Measurements from ENCODE around the gene RABGAP1L. TPM values are rescaled to one million over a fixed set of nuclear protein-coding genes. Genes with fewer than 3 reads are reported as not detected.

The RABGAP1L gene
- total and polyA plus RNA-seq, 10 of the 15 experiments (the other 5 are each of a cell fraction or from before 2014, with no cell fraction given) = 5.8 to 194 (median 113) TPM

- RAD21 ChIA-PET (ENCODE audit: unreplicated experiment) = interaction anchor here (0.9 to 2.2 kb wide), 3 partner anchors 20 to 122 kb away, joined by 3 to 9 read pairs (median 3); partner anchors contain the start of gene MRPS14
- in situ Hi-C loops (cut with MboI) = no loop called here
- H3K4me3 ChIP-seq = peak overlapping the region; percentile 43; the same call in 1 of the 2 replicates
These were observed 844.2 kb downstream of the RABGAP1L start for GRCh38 chr1:175003521-175003920.

More at GRCh38 chr1:175003521-175003920, 844.2 kb downstream of the RABGAP1L start:
- CTCF ChIA-PET = interaction anchor here (0.6 to 1.8 kb wide), 5 partner anchors 12 to 713 kb away, joined by 3 to 7 read pairs (median 3); no protein-coding TSS in a partner anchor
- SMC1A ChIA-PET (ENCODE audit: uncharacterized antibody, unreplicated experiment) = interaction anchor here (0.7 to 3.5 kb wide), 9 partner anchors 9 to 130 kb away, joined by 3 to 19 read pairs (median 4); partner anchors contain the start of gene MRPS14
- WGBS (ENCODE audit: insufficient coverage, insufficient replicate concordance, low lambda C conversion rate, missing lambda C conversion rate) = 79% methylated on average over 2 of the region's 2 CpGs
- H4K20me1 ChIP-seq (ENCODE audit: control insufficient read depth, insufficient read depth) = no peaks in the 10 kb centered on the region
- H3K79me2 ChIP-seq (ENCODE audit: control insufficient read depth, insufficient read depth, low read length) = peaks cover 79% of the 10 kb centered on the region
- ATAC-seq = no peak
- no peak overlapping the region for H2AFZ ChIP-seq (ENCODE audit: control insufficient read depth, low read depth, low read length)
- POLR2A ChIA-PET = interaction anchor here (1.4 to 2.7 kb wide), 2 partner anchors 20 to 38 kb away, joined by 4 to 15 read pairs; partner anchors contain the start of gene MRPS14
- H3K9me3 ChIP-seq (replicated peaks; ENCODE audit: control insufficient read depth, insufficient read depth, low read length) = no peaks in the 10 kb centered on the region
- no peaks in the 10 kb centered on the region for H3K27me3 ChIP-seq (replicated peaks in 1 of 2; ENCODE audit: control insufficient read depth in 2 of 2, insufficient read depth in 2 of 2, low read length in 1 of 2)
- H3K36me3 ChIP-seq (ENCODE audit: control insufficient read depth in 2 of 2, insufficient read depth in 2 of 2, low read length in 1 of 2) = peaks cover 0 to 19% of the 10 kb centered on the region in 2 experiments; a peak in 2 of 4 replicates
- intact Hi-C loops (cut with micrococcal nuclease; ENCODE audit: unreplicated experiment) = no loop called here
- TF ChIP-seq, protein P1, sequence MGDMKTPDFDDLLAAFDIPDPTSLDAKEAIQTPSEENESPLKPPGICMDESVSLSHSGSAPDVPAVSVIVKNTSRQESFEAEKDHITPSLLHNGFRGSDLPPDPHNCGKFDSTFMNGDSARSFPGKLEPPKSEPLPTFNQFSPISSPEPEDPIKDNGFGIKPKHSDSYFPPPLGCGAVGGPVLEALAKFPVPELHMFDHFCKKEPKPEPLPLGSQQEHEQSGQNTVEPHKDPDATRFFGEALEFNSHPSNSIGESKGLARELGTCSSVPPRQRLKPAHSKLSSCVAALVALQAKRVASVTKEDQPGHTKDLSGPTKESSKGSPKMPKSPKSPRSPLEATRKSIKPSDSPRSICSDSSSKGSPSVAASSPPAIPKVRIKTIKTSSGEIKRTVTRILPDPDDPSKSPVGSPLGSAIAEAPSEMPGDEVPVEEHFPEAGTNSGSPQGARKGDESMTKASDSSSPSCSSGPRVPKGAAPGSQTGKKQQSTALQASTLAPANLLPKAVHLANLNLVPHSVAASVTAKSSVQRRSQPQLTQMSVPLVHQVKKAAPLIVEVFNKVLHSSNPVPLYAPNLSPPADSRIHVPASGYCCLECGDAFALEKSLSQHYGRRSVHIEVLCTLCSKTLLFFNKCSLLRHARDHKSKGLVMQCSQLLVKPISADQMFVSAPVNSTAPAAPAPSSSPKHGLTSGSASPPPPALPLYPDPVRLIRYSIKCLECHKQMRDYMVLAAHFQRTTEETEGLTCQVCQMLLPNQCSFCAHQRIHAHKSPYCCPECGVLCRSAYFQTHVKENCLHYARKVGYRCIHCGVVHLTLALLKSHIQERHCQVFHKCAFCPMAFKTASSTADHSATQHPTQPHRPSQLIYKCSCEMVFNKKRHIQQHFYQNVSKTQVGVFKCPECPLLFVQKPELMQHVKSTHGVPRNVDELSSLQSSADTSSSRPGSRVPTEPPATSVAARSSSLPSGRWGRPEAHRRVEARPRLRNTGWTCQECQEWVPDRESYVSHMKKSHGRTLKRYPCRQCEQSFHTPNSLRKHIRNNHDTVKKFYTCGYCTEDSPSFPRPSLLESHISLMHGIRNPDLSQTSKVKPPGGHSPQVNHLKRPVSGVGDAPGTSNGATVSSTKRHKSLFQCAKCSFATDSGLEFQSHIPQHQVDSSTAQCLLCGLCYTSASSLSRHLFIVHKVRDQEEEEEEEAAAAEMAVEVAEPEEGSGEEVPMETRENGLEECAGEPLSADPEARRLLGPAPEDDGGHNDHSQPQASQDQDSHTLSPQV (IDR thresholded peaks at IDR 0.05) = no peak
- TF ChIP-seq MTA2 (IDR thresholded peaks at IDR 0.05; ENCODE audit: low read depth) (no peak), SUPT20H (IDR thresholded peaks at IDR 0.05; ENCODE audit: borderline replicate concordance, control insufficient read depth, low read depth, low read length) (no peak), BCL3 (IDR thresholded peaks at IDR 0.05; ENCODE audit: borderline replicate concordance, insufficient read depth, low read depth, low read length, poor library complexity, severe bottlenecking) (no peak), ZNF274 (IDR thresholded peaks at IDR 0.05; ENCODE audit: insufficient read depth, insufficient read length) (no peak), EGR1 (IDR thresholded peaks at IDR 0.05; ENCODE audit: borderline replicate concordance in 1 of 2, low read depth in 2 of 2, low read length in 2 of 2) (no peak), JUND (IDR thresholded peaks at IDR 0.05; ENCODE audit: low read depth, low read length) (no peak)
- TF ChIP-seq, protein P2, sequence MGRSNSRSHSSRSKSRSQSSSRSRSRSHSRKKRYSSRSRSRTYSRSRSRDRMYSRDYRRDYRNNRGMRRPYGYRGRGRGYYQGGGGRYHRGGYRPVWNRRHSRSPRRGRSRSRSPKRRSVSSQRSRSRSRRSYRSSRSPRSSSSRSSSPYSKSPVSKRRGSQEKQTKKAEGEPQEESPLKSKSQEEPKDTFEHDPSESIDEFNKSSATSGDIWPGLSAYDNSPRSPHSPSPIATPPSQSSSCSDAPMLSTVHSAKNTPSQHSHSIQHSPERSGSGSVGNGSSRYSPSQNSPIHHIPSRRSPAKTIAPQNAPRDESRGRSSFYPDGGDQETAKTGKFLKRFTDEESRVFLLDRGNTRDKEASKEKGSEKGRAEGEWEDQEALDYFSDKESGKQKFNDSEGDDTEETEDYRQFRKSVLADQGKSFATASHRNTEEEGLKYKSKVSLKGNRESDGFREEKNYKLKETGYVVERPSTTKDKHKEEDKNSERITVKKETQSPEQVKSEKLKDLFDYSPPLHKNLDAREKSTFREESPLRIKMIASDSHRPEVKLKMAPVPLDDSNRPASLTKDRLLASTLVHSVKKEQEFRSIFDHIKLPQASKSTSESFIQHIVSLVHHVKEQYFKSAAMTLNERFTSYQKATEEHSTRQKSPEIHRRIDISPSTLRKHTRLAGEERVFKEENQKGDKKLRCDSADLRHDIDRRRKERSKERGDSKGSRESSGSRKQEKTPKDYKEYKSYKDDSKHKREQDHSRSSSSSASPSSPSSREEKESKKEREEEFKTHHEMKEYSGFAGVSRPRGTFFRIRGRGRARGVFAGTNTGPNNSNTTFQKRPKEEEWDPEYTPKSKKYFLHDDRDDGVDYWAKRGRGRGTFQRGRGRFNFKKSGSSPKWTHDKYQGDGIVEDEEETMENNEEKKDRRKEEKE (IDR thresholded peaks at IDR 0.05) = no peak
- H3K9ac ChIP-seq (ENCODE audit: control insufficient read depth, insufficient read depth, low read length) = no peak overlapping the region; the same call in 1 of the 2 replicates
- BruUV-seq (replicated peaks) = no TSS peak
- H3K4me1 ChIP-seq (ENCODE audit: control insufficient read depth, insufficient read depth, low read length) = peaks cover 9% of the 10 kb centered on the region
- H3K4me2 ChIP-seq (ENCODE audit: control insufficient read depth, insufficient read depth) = peak overlapping the region; percentile 74
- no peak overlapping the region for H3K27ac ChIP-seq (ENCODE audit: control insufficient read depth, insufficient read depth)
- DNase-seq (ENCODE audit: low read depth, low spot score) = no peak
- FAIRE-seq = no peak

Data from GM12878 (cell line).